Sciatic nerve (tissue), 2 donors: ENCODE measurements around the gene OSBPL9. TPM values are rescaled to one million over a fixed set of nuclear protein-coding genes. Genes with fewer than 3 reads are reported as not detected.

Experiments
- ATAC-seq: fragments of 200-7000 bp; cut with Tn5 transposase; one replicate; pipeline ENCODE4 v1.9.1; 2020; ENCODE audit warnings: mild to moderate bottlenecking, moderate library complexity
- DNase-seq: peaks from one replicate; pipeline ENCODE4 v3.0.0-alpha.2; 2020; ENCODE audit warnings: low spot score
- intact Hi-C: fragments of 100-400 bp; cut with DNase I; formaldehyde crosslinking; loops from one replicate; pipeline ENCODE4 v1.14.2; 2022
- total RNA-seq: library from RNA; stranded (reverse); fragmentation: NEBNext Ultra II Directional; extraction: Animal tissue kit (Norgen Biotek cat#: 25700); gene quantifications from one replicate; pipeline ENCODE4 v1.2.1, GENCODE V29; 2021
- donor health status: DM: no; HTN: no; CAD: no.
- donor health status: DM: no; HTN: no; CAD: no.

Gene OSBPL9
- total RNA-seq, 1 donor from 2014 or later: 105 TPM

DNA sequence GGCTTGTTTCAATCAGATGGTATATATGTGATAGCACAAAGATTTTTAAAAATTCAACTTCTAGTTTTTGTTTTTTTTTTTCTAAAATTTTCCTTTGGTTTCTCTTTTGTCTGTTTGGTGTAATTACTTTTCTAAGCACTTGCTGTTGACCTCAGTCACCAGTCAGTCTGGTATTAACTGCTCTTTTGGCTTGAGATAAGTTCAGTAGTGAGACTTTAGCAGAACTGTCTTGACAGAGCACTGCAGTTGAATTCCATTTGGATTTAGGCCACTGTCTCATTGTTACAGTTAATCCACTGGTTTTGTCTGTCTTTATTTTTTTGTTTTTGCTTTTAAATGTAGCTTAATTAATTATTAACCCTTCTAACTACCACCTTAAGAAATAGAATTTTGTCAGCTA, 36.2 kb downstream of the OSBPL9 start:
- intact Hi-C loops: no loop called here
- ATAC-seq: no peak
- no peak for DNase-seq

DNA sequence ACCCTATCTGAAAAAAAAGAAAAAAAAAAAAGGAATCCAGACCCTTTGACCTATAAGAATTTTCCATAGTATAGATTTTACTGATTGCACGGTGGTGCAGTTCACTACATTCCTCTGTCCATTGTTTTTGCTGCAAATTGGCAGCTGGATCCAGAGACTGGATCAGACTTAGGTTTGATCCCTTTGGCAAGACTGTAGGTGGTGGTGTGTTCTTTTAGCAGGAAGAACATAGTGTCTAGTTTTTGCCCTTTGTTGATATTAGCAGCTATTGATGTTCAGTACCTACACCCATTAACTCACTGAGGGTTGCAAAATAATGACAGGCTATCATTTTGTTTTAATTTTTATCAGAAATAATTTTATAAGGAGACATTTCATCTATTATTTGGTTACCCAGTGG, 37.1 kb downstream of the OSBPL9 start:
- peak; percentile 26 for ATAC-seq
- no peak for DNase-seq
- intact Hi-C loops: no loop called here

DNA sequence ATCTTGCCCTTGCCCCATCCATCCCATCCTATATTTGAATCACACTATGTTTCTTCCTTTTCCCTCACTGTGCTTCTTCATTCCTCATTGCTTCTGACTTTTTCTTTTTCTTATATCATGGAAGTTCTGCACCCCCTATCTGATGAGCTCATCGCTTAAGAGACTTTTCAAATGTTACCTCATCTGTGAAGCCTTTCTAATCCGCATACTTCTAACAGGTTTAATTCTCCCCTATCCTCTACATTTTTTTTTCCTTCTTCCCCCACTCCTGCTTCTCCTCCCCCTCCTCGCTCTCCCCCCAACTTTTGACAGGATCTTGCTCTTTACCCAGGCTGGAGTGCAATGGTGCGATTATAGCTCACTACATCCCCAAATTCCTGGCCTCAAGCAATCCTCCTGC, 39.5 kb downstream of the OSBPL9 start:
- no peak for ATAC-seq
- no peak for DNase-seq
- intact Hi-C loops: no loop called here

GRCh38 chr1:51660580-51660979, 43.7 kb downstream of the OSBPL9 start:
- no peak for DNase-seq
- intact Hi-C loops: no loop called here
- peak; percentile 23 for ATAC-seq

GRCh38 chr1:51661081-51661518, 44.2 kb downstream of the OSBPL9 start:
- ATAC-seq: peak; percentile 94
- DNase-seq: no peak
- intact Hi-C loops: no loop called here

GRCh38 chr1:51663105-51663504, 46.2 kb downstream of the OSBPL9 start:
- DNase-seq: no peak
- ATAC-seq: no peak
- intact Hi-C loops: no loop called here

GRCh38 chr1:51663721-51664120, 46.8 kb downstream of the OSBPL9 start:
- ATAC-seq (no peak), DNase-seq (no peak)
- intact Hi-C loops: no loop called here

GRCh38 chr1:51664421-51665240, 47.7 kb downstream of the OSBPL9 start:
- ATAC-seq (no peak), DNase-seq (no peak)
- intact Hi-C loops: no loop called here

DNA sequence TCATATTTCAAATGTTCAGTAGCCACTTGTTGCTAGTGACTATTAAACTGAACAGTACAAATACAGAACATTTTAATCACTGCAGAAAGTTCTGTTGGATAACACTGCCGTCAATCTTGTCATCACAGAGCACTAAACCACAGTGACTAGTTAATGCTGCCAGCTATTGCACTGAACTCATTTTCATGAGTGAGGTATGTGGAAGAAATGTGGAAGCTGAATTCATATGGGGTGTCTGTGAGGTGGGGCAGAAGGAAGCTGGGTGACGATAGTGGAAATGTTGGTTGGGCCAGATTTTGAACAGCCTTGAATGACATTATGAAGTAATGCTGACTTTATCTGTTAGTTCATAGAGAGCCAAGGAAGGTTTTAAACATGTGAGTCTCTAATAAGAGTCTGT, 49.6 kb downstream of the OSBPL9 start:
- intact Hi-C loops: no loop called here
- ATAC-seq (peak; percentile 67), DNase-seq (no peak)

- ATAC-seq (no peak), DNase-seq (no peak)
- intact Hi-C loops: no loop called here
These were observed 50.7 kb downstream of the OSBPL9 start for GRCh38 chr1:51667561-51667960.

GRCh38 chr1:51669272-51669671, 52.4 kb downstream of the OSBPL9 start:
- intact Hi-C loops: no loop called here
- no peak for DNase-seq
- no peak for ATAC-seq

DNA sequence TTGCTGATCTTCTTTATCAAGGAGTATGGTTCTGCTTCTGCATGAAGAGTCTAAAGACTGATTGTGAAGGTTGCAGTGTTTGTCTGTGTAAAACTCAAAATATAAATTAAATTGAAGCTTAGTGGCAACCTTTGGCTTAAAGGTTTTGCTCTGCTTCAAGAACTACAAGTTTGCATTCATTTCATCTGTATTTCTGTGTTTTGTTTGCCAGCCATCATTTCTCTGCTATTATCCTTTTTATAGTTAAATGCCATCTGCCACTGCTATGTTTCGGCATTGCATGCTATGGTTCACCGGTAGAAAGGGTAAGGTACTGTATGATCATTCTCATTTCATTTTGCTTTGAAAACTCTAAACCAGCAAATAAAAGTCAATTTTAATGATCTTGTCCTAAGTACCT, 52.9 kb downstream of the OSBPL9 start:
- intact Hi-C loops: no loop called here
- ATAC-seq: no peak
- DNase-seq: no peak

GRCh38 chr1:51671527-51672325, 54.8 kb downstream of the OSBPL9 start:
- intact Hi-C loops: no loop called here
- ATAC-seq: no peak
- DNase-seq: no peak

- ATAC-seq (no peak), DNase-seq (no peak)
- intact Hi-C loops: no loop called here
These were observed 56.4 kb downstream of the OSBPL9 start for GRCh38 chr1:51673279-51673678.

DNA sequence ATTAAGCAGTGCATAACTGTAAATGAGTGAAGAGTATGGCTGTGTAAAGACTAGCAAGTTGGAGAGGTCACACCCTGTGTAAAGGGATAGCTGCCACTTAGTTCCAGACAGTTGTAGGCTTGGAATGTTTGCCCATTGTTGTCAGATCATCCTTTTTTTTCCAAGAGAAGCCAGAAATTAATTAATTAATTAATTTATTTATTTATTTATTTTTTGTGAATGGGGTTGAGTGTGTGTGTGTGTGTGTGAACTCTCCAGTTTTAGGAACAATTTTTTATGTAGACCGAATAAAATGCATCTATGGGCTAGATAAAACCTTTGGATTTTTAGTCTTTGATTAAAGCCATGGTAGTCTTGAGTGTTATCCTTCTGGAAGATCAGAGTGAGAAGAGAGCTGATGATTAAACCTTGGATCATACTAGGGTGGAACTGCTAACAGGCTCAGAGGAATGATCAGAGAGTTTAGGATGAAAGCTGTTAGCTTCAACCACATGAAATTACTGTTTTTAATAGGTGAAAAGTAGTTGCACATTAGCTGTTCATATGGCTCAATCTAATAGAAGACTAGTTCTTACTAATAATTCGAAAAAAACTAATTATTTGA, 58.4 kb downstream of the OSBPL9 start:
- no peak for DNase-seq
- intact Hi-C loops: no loop called here
- ATAC-seq: no peak

- intact Hi-C loops: no loop called here
- DNase-seq (no peak), ATAC-seq (peak; percentile 33)
These were observed 62.5 kb downstream of the OSBPL9 start for GRCh38 chr1:51679435-51679834.

- ATAC-seq: no peak
- intact Hi-C loops: no loop called here
- DNase-seq: no peak
These were observed 67.9 kb downstream of the OSBPL9 start for GRCh38 chr1:51684776-51685175.

DNA sequence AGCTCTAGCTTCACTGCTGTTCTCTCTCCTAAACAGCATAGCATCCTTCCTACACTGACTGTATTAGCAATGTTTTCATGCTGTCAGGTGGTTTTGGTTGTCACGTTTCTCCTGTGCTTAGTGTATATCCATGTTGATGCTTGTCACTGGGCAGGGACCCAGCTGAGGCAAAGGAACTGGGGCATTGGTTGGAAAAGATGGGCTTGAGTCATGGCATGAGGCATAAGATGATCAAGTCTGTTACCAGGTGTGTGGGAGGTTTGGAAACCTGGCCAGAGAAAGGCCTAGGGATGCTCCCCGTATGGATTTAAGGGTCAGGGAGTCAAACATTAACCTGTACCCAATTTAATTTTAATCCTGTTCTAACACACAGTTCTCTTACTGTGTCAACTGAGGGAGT, 69.6 kb downstream of the OSBPL9 start:
- ATAC-seq: no peak
- intact Hi-C loops: no loop called here
- DNase-seq: no peak

DNA sequence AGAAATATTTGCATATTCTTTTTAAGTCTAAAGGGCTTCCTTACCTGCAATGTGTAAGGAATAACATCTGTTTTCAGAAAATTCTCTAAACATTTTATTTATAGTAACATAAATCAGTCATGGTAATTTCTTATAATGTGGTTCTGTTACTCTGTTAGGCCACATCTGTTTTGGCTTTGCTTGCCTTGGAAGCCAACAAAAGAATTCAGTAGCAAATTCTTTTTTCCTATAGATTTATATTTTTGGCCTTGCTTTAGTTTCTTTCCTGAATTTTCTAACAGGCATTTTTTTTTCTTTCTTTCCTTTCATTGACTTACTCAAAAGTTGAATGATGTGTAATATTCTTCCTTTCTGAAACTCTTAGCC, 72.2 kb downstream of the OSBPL9 start:
- ATAC-seq (no peak), DNase-seq (no peak)
- intact Hi-C loops: no loop called here

DNA sequence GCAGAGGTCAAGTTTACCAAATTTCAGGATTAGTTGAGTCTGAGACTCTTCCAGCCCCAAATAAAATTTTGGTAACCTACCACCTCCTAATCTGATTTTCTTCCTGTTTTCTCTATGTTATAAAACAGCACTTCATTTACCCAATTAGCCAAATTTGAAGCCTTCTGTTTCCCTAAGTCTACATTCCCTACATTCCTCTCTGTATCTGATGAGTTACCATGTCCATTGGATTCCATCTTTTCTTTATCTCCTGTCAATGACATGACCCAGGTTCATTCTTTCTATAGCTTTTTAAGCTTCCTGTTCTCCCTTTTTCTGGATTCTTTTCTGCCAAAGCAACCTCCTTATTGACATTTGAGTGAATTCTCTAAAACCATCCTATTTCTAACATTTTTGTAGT, 72.8 kb downstream of the OSBPL9 start:
- DNase-seq (no peak), ATAC-seq (no peak)
- intact Hi-C loops: no loop called here
